HG02852 (cell line): Measurements from ENCODE around the gene LRRC49.
"Not testable (repeated sequence)": the region's sequence is repeated elsewhere in the genome, so short reads cannot be mapped to it uniquely, and the experiment has no call there.

Experiments used
- ATAC-seq: cut with Tn5 transposase; IDR thresholded peaks from one replicate; pipeline ENCODE4 v1.9.1; 2021; ENCODE audit warnings: mild to moderate bottlenecking, moderate library complexity; ENCODE audit not compliant: unreplicated experiment

LRRC49 gene

DNA sequence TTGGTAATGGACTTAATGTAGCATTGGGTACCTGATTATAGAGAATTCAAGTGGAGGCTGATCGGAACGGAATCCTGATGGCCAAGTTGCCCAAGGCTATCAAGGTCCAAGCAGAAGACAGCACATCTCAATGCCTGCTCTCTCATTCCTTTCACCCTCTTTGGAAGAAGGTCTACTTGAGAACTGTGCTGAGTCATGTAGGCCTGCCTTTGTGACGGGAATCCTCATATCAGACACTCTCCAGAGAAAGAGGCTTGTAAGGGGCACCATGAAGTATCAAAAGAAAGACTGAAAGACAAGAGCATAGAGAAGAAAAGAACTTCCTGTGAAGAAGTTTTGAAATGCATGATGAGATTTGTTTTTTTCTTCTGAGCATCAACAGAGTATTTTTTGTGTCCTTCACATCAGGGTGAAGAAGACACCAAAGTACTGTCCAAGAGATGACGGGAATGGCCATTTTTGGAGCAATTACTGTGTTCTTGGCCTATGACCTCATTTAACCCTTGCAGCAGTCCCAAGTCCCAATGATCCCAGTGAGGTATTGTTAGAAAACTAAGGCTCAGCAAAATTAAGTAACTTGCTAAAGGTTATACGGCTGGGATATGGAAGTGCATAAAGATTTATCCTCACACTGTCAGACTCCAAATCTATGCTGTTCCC, 25.5 kb upstream of the LRRC49 start:
- ATAC-seq, result no peak

DNA sequence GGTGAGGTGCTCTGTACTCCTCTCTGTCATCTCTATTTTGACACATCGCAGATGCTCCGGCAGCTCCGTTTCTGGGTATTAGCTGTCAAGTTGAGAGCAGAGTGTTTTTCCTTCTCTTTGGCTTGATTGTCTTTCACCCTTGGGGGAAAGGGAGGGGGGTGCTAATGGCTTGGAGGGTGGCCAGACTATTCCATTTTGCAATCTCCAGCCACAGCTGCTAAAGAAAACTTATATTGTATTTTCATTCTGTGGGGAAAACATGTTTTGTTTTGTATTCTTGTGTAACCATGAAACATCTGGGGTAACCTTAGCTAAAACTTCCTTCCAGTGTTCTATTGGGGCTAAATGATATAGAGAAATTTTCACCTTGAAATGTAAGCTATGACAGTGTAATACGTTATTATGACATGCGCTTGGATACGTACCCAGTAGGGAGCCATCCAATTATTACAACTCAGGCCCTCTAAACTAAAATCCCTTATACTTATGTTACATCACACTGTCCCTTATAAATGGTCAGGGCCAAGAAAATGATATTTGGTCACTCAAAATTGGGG, 24.6 kb upstream of the LRRC49 start:
- ATAC-seq, result no peak

DNA sequence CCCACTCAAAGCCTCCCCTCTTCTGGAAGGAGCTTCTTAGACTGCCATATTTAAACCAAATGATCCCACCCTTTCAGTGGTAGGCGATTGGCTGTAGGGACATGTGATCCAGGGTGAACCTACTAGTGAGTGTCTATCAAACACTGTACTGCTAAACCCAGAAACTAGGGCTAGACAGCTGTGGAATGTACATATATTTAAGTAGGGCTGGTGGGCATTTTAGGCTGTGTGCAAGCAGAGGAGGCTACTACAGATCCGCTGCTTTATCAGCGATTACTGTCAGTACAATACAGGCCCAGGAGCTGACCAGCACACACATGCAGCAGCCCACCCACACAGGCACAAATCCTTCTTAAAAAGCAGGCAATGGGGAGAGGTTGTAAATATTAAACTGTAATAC, 23.3 kb upstream of the LRRC49 start:
- ATAC-seq, result no peak

DNA sequence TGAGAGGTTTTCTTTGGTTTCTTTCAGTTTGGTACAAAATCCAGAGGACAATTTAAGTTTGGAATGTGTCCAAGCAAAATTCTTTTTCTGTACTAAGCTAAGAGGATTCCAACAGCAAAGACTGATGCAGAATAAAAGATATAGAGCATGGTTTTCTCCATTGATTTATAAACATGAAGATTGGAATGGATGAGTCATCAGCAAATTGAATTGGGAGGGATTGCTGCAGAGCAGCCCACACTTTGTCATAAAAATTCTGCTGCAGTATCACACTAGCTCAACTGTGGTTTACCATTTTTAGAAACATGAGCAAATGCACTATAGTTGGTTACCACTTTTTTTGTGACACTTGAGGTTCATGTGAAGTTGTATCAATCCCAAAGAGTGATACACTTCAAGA, 22.6 kb upstream of the LRRC49 start:
- no peak for ATAC-seq

DNA sequence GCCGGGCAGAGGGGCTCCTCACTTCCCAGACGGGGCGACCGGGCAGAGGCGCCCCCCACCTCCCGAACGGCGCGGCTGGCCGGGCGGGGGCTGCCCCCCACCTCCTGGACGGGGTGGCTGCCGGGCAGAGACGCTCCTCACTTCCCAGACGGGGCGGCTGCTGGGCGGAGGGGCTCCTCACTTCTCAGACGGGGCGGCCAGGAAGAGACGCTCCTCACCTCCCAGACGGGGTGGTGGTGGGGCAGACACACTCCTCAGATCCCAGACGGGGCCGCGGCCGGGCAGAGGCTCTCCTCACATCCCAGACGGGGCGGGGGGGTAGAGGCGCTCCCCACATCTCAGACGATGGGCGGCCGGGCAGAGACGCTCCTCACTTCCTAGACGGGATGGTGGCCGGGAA, 21.1 kb upstream of the LRRC49 start:
- ATAC-seq, result not testable (repeated sequence)

DNA sequence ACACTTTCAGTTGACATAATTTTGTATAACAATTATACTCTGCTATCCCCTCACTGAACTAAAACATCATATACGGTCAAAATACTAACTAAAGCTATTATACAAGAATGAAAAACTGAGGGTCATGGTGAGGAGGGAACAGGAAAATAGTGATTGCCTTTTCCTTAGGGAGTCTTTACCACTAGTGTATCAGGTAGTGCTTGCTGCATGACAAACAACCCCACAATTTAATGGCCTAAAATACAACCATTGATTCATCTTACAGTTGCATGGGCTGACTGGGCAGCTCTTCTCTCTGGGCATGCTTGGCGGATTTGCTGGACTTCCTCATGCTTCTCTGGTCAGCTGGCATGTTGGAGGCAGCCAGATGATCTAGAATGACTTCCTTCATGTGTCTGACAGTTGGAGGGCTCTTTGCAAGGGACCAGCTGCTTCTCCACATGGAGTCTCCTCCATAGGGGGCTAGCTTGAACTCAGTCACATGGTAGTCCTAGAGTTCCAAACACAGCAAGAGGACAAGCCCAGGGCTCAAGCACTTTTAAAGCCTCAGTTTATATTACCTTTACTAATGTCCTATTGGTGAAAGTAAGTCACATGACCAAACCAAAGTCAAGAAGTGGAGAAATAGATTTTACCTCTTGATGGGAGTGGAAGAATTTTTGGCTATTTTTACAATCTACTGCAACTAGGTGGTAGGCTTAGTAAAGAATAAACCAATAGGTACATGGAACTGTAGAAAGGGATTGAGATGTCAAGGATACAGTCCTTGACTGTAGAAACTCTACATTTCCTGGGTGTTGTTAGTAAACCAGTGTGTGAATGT, 19.2 kb upstream of the LRRC49 start:
- ATAC-seq, result no peak

DNA sequence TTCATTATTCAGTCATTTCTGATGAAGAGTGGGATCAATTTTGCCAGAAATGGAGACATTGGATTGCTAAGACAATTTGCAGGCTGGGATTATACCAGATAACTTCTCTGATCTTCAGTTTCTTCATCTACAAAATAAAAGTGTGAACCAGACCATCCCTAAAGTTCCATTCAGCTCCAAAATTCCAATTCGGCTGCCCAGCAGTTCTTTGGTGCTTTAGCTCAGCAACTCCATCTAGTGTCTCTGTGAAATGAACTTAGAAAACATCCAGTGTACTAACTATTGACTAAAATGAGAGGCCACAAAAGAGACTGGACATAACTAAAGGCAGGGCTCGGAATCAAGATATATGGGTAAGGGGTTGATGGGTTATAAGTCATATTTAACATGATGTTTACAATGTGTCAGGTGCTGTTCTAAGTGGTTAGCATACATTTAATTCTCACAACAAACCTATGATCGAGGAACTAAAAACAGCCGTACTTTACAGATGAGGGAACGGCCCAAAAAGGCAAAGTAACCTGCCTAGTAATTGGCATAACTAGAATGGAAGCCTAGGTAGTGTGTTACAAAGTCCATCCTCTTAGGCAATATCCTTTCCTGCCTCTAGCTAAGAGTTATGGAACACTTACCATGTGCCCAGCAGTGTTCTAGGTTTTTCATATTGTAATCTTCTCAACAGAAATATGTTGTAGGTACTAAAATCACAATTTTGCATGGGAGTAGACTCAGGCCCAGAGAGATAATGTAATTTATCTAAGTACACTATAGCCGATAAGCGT, 17.4 kb upstream of the LRRC49 start:
- no peak for ATAC-seq

DNA sequence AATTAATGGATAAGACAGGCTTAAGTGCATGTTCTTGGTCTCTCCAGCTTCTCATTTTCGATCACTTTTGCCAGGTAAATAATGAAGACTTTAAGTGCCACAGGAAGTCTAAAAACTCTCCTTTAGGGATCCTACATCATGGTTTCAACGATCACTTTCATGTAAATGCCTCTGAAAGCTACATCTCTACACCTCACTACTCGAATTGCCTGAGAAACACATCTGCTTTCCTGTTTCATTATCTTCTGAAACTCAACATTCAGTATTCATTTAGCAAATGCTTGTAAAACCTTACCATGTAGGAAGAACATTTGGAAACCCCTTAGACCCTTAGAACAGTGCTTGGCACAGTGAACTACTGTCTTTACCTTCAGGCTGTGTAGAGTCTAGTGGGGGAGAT, 16.6 kb upstream of the LRRC49 start:
- ATAC-seq, result no peak

DNA sequence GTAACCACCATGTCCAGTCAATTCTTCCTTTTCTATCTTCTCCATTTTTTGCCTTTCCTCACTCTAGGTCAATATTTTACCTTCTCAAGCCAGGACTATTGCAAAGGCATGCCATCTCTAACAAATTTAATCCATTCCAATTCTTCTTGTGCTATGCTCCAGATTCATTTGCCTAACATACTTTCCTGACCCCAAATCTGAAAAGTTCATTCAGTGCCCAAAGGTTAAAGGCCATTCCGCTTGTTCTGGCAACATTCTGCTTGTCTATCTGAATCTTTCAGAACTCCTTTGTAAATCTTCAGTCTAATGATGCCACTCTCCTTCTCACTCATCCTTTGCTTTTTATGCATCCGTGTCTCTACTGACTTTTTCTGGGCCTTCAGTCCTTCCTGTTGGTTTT, 15.9 kb upstream of the LRRC49 start:
- ATAC-seq, result no peak

DNA sequence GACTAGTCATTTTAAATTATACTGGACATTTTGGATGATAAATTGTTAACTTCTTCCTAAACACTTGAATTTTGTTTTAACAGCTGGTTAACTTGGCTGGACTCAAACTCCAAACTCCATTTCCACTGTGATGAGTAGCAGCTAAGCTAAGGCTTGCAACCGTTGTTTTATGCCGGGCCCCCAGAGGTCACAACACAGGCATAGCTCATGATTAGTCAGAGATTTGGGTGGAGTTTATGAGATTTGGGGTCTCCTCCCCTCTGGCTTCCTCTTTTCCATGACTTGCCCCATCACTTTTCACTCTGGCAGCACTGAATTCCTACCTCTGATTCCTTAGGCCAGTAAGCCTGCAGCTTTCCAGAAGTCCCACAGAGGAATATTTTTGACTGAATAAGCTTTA, 13.2 kb upstream of the LRRC49 start:
- ATAC-seq, result no peak

DNA sequence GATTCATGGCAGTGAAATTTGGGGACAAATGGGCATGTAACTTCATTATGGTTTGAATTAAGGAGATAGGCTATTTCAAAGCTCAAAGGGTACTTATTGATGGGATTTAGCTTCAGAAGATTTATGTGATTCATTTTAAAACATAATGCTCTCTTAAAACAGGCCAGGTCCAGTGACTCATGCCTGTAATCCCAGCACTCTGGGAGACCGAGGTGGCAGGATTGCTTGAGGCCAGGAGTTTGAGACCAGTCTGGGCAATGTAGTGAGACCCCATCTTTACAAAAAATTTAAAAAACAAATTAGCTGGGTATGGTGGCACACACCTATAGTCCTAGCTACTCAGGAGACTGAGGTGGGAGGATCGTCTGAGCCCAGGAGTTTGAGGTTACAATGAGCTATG, 11.8 kb upstream of the LRRC49 start:
- ATAC-seq, result no peak

DNA sequence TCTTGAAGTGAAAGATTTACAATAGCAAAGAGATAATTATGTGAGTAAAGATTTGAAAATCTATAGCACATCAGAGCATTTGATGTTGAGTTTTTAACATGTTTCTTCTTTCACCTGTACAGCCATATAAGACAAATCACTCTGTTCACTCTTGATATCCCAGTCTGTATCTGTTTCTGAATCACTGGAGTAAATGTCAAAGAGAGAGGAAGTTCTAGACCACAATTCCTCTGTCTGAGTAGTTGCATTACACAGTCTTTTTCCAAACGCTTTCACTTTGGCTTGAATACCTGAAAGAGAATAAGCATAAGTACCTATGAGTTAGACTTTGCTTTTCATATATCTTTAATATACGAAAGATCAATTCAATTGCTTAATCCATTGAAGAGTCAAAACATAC, 10.3 kb upstream of the LRRC49 start:
- no peak for ATAC-seq

DNA sequence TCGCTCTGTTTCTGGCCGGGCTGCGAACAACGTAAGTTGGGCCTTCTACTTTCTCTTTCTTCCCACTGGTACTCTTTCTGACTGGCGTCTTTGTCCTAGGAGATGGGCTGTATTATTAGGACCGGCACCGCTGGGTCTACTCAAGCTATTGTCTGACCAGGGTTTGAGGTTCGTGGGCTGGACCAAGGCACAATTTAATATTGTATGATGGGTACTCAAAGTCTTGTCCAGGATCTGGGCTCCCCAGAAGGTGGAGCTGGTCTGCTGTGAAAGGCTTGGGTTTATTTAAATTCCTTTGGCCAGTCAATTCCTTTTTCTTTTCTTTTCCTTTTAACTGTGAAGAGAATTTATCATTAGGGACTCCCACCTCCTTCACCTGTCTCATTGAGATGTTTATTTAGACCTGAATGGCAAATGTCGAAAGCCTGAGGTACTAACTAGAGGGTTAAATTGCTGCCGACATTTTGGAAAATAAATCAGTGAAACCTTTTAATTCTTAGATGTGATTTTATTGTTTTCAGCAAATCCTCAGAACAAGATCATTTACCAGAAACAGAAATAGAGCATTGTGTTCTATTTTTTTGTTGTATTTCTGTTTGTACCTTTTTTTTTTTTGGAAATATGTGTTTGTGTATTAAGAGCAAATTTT, 410 bp downstream of the LRRC49 start:
- ATAC-seq, result peak; percentile 23

DNA sequence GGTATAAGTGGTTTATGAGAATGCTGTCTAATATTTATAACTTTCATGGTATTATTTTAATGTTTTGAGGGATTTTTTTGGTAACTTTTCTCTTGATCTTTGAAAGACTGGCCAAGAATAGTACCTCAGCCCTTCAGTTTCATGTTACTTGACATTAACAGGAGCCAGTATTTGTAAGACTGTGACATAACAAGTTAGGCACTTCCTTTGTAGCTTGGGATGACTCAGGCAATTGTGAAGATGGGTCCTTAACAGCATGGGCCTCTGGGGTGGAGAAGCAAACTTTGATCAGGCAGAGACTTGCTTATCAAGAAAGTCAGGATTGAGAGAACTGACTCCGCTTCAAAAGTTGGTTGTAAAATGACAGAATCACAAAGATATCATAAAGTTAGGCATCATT, 9.5 kb downstream of the LRRC49 start:
- ATAC-seq, result no peak

DNA sequence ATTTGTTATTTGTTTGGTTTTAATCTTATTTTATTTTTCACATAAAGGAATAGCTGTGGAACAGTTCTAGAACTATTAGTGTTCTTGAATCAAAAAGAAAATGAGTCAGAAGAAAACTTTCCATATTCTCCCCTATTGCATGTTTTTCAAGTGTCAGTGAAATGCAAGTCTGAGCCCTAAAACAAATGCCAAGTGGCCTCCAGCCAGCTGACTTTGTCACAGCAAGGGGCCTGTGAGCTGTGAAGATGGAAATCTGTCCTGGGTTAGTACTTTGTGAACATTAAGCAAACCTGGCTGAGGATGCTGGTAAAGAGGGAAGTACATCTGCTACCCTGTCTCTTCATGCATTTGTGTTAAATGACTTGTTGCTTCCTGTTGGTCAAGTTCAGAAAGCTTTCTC, 14.2 kb downstream of the LRRC49 start:
- ATAC-seq, result no peak

DNA sequence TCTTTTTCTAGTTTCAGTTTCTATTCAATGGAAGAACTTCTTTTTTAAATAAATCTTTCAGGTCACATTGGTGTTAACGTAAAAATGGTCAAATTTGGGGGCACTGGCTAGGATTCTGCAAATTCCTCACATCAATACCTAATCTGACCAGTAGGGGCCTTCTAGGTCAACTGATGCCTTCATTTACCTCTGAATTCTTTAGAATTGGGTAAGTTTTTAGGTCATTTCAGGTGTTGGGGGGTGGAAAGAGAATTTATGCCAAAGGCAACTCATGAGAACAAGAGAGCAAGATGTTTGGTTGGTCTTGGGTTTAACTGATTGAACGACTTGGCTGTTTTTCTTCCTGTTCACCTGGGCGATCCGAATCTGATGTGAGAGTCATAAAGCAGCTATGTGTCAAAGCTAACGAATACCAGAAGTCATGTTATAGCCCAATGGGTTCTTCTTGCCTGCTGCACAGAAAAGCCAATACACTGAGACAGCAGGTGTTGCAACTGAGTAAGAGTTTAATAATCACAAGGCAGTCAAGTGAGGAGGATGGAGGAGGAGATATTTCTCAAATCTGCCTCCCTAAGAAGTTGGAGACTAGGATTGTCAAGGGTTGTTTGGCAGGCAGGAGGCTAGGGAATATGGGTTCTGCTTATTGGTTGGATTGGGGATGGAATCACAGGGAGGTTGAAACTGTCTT, 15.3 kb downstream of the LRRC49 start:
- ATAC-seq, result no peak

DNA sequence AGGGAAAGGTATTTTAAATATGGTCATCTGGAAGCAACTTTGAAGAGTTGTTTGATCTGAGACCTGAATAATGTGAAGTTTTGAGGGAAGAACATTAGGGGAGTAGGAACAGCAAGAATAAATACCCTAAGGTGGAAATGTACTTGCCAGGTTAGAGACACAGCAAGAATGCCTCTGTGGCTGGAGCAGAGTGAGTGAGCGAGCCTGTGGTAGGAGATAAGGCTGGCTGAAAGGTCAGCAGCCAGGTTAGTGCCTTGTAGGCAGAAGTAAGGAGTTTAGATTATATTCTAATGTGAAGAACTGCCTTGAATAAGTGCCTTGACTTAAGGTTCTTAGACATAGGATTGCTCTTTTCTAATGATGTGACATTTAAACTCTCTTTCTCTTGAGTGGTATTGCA, 18.3 kb downstream of the LRRC49 start:
- ATAC-seq, result no peak

DNA sequence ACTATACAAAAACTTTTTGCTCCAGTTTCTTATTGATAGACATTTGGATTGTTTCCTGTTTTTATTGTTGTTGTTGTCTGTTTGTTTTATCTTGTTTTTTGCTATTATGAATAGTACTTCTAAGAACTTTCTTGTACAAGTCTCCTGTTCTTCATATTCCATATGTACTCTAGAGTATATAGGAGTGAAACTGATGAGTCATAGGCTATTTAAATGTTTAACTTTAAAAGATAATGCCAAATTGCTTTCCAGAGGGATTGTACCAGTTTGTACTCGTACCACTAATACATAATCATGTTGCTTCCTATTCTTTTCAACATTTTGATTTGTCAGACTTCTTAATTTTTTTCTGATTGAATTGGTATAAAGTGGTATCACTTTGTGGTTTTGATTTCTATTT, 19.6 kb downstream of the LRRC49 start:
- no peak for ATAC-seq

DNA sequence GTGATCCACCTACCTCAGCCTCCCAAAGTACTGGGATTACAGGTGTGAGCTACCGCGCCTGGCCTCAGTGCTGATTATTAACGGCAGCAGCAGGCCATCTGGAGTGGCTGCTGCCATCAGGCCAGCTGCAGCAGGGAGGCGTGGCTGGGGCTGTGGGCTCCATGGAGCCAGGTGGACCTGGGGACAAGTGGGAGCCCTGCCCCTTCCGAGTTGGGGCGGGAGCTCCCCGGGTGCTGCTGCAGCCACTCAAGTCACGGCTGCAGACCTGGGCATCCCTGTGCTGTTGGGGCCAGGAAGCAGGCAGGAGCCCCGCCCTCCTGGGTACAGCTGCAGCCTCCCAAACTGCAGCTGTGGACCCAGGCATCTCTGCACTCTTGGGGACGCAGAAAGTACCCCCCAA, 23.9 kb downstream of the LRRC49 start:
- no peak for ATAC-seq

DNA sequence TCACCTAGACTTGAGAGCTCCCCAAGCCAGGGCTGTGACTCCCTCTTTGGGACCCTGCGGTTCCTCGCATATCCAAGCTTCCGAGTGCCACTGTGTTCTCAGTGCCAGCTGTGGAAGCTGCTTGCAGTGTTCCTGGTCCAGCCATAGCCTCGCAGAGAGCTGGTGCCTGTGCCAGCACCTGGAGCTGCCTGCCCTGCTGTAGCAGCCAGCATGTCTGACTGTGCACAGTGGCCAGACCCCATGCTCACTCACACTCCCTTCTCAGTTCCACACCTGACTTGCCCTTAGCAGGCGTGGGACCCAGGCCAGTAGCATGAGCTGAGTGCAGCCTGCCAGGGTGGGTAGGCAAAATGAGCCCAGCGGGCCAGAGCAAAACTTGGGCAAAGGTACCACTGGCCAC, 25.3 kb downstream of the LRRC49 start:
- no peak for ATAC-seq
